GM12878 (cell line): ENCODE measurements around the gene INO80D. TPM values are rescaled to one million over a fixed set of nuclear protein-coding genes. Genes with fewer than 3 reads are reported as not detected.
A peak's percentile ranks its signal among the peaks of the same experiment; 100 is the strongest.

Experiments used
- ATAC-seq: fragments of 200-7000 bp; cut with Tn5 transposase; 3 replicates; pipeline ENCODE4 v1.9.1; 2020; ENCODE audit warnings: mild to moderate bottlenecking, moderate library complexity
- BruUV-seq: library from RNA; stranded (reverse); fragments of 400-500 nt; replicated peaks from 2 replicates; lab custom pipeline; 2021; lab: Mats Ljungman, UMichigan
- CTCF ChIA-PET: fragments of 300-600 bp; sonication (Branson Sonifier 250); formaldehyde crosslinking; extraction: SDS; loops from one replicate; lab custom pipeline; 2021; ENCODE audit warnings: inconsistent platforms; lab: Yijun Ruan, JAX
- POLR2A ChIA-PET: fragments of 350-600 bp; formaldehyde crosslinking; extraction: SDS; loops from one replicate; lab custom pipeline; 2021; ENCODE audit warnings: inconsistent platforms; lab: Charles Lee
- RAD21 ChIA-PET: fragments of 300-600 bp; sonication (Branson Sonifier 250); formaldehyde crosslinking; loops from one replicate; lab custom pipeline; 2023; ENCODE audit warnings: antibody characterized with exemption; ENCODE audit not compliant: unreplicated experiment; lab: Charles Lee
- SMC1A ChIA-PET: fragments of 300-600 bp; sonication (Branson Sonifier 250); formaldehyde crosslinking; loops from one replicate; lab custom pipeline; 2023; ENCODE audit not compliant: unreplicated experiment, uncharacterized antibody; lab: Charles Lee
- DNase-seq: peaks from one replicate; pipeline ENCODE4 v3.0.0-alpha.2; 2011; ENCODE audit warnings: low read depth, low spot score
- FAIRE-seq: peaks from 3 replicates; lab custom pipeline; 2011; peaks lifted over from hg19 to GRCh38; lab: Jason Lieb, UNC
- H2AFZ ChIP-seq: 2 replicates; pipeline ENCODE4 v1.6.0; 2011; ENCODE audit warnings: low read depth, low read length, control low read depth; ENCODE audit not compliant: control insufficient read depth
- H3K27ac ChIP-seq: 2 replicates; pipeline ENCODE4 v1.5.1; 2011; ENCODE audit warnings: control low read depth; ENCODE audit not compliant: control insufficient read depth, insufficient read depth
- H3K27me3 ChIP-seq, 2 experiments: replicated peaks in 1 of 2; 2 replicates each; pipeline versions ENCODE4 v1.6.0 to v1.6.1; 2011; ENCODE audit warnings: low read length in 1 of 2; ENCODE audit not compliant: control insufficient read depth in 2 of 2, insufficient read depth in 2 of 2
- H3K36me3 ChIP-seq, 2 experiments: 2 replicates each; pipeline ENCODE4 v1.5.1; 2011; ENCODE audit warnings: low read length in 1 of 2; ENCODE audit not compliant: control insufficient read depth in 2 of 2, insufficient read depth in 2 of 2
- H3K4me1 ChIP-seq: 2 replicates; pipeline ENCODE4 v1.6.1; 2011; ENCODE audit warnings: mild to moderate bottlenecking, low read length, moderate library complexity, mixed read lengths; ENCODE audit not compliant: control insufficient read depth, insufficient read depth
- H3K4me2 ChIP-seq: 2 replicates; pipeline ENCODE4 v1.6.0; 2011; ENCODE audit warnings: control low read depth; ENCODE audit not compliant: control insufficient read depth, insufficient read depth
- H3K4me3 ChIP-seq: fragments of 200-600 bp; sonication (generic); 2 replicates; pipeline ENCODE4 v1.5.1; 2016
- H3K79me2 ChIP-seq: 2 replicates; pipeline ENCODE4 v1.6.0; 2011; ENCODE audit warnings: low read length; ENCODE audit not compliant: control insufficient read depth, insufficient read depth
- H3K9ac ChIP-seq: 2 replicates; pipeline ENCODE4 v1.8.0; 2011; ENCODE audit warnings: low read length, control low read depth, mixed read lengths; ENCODE audit not compliant: control insufficient read depth, insufficient read depth
- H3K9me3 ChIP-seq: replicated peaks from 3 replicates; pipeline ENCODE4 v1.5.1; 2011; ENCODE audit warnings: mild to moderate bottlenecking, low read length; ENCODE audit not compliant: control insufficient read depth, insufficient read depth
- H4K20me1 ChIP-seq: 2 replicates; pipeline ENCODE4 v1.6.0; 2011; ENCODE audit not compliant: control insufficient read depth, insufficient read depth
- EZH2 ChIP-seq: IDR thresholded peaks from 2 replicates; pipeline ENCODE4 v1.6.1; 2012; ENCODE audit warnings: low read depth, mild to moderate bottlenecking, control low read depth, inconsistent platforms, low read length, borderline replicate concordance; ENCODE audit not compliant: control insufficient read depth
- IKZF2 ChIP-seq, 2 experiments: fragments of 450-650 bp; IDR thresholded peaks; 2 replicates each; pipeline ENCODE4 v1.6.1; 2017; ENCODE audit warnings: mild to moderate bottlenecking in 2 of 2, moderate library complexity in 2 of 2
- JUNB ChIP-seq: IDR thresholded peaks from 2 replicates; pipeline ENCODE4 v1.6.1; 2016; ENCODE audit warnings: antibody characterized with exemption, mild to moderate bottlenecking
- KDM1A ChIP-seq: fragments of 200-600 bp; sonication (generic); IDR thresholded peaks from 2 replicates; pipeline ENCODE4 v1.6.1; 2016; ENCODE audit warnings: borderline replicate concordance
- MTA2 ChIP-seq: fragments of 450-650 bp; IDR thresholded peaks from 2 replicates; pipeline ENCODE4 v1.6.1; 2016; ENCODE audit warnings: low read depth, mild to moderate bottlenecking, moderate library complexity
- NFIC ChIP-seq: IDR thresholded peaks from 2 replicates; pipeline ENCODE4 v1.6.1; 2012; ENCODE audit warnings: low read depth, mild to moderate bottlenecking, inconsistent platforms, low read length, moderate library complexity
- NR2C1 ChIP-seq: fragments of 450-650 bp; IDR thresholded peaks from 2 replicates; pipeline ENCODE4 v1.6.1; 2017; ENCODE audit warnings: antibody characterized with exemption, mild to moderate bottlenecking, moderate library complexity
- POU2F2 ChIP-seq: IDR thresholded peaks from 3 replicates; pipeline ENCODE4 v1.6.1; 2011; ENCODE audit warnings: low read depth, mild to moderate bottlenecking, low read length, borderline replicate concordance
- RB1 ChIP-seq: fragments of 450-650 bp; formaldehyde crosslinking; IDR thresholded peaks from 2 replicates; pipeline ENCODE4 v1.6.1; 2017; ENCODE audit warnings: mild to moderate bottlenecking, borderline replicate concordance
- SMAD1 ChIP-seq: fragments of 450-650 bp; IDR thresholded peaks from 2 replicates; pipeline ENCODE4 v1.6.1; 2018; ENCODE audit warnings: mild to moderate bottlenecking, low read depth; ENCODE audit not compliant: partially characterized antibody
- TARDBP ChIP-seq: IDR thresholded peaks from 2 replicates; pipeline ENCODE4 v1.6.1; 2016; ENCODE audit warnings: borderline replicate concordance
- ZNF384 ChIP-seq: IDR thresholded peaks from 2 replicates; pipeline ENCODE4 v1.6.1; 2012; ENCODE audit warnings: low read depth, mild to moderate bottlenecking, low read length, improper control_type of control experiment, borderline replicate concordance
- WGBS: methylation state at CpG from one replicate; pipeline ENCODE4 v1.1.6; 2016; ENCODE audit warnings: low lambda C conversion rate; ENCODE audit not compliant: insufficient replicate concordance, insufficient coverage; ENCODE audit errors: missing lambda C conversion rate; 5-methylcytosine and 5-hydroxymethylcytosine counted together
- in situ Hi-C: fragments of 300-500 bp; cut with MboI; formaldehyde crosslinking; loops from 9 replicates; pipeline ENCODE4 v1.14.3; 2018; ENCODE audit warnings: mixed read lengths
- intact Hi-C: fragments of 100-400 bp; cut with micrococcal nuclease; formaldehyde crosslinking; loops from one replicate; pipeline ENCODE4 v1.14.2; 2022; ENCODE audit not compliant: unreplicated experiment
- polyA plus RNA-seq, 11 experiments: library from polyadenylated mRNA; depleted of rRNA in 4 of 11; unstranded in 6 of 11; stranded (reverse) in 5 of 11; fragments of >200 nt; fragmentation: Nextera tagmentation in 4 of 11; fragmentation: Illumina TruSeq in 1 of 11; extraction: Ambion mirVana in 4 of 11; extraction: Trizol in 1 of 11; gene quantifications; 1 replicate in 1 of 11; 2 replicates in 10 of 11; pipeline versions ENCODE4 v1.2.1 to v1.2.3, GENCODE V29; 2011 to 2016; ENCODE audit warnings: inconsistent platforms in 2 of 11, missing spikeins in 2 of 11, low read depth in 1 of 11
- total RNA-seq, 4 experiments: library from RNA; depleted of rRNA in 3 of 4; stranded (reverse); fragments of >200 nt in 3 of 4; fragmentation: Illumina TruSeq in 1 of 4; extraction: Trizol in 1 of 4; gene quantifications; 2 replicates each; pipeline versions ENCODE4 v1.2.1 to v1.2.3, GENCODE V29; 2013 to 2021
- TF ChIP-seq, protein P1 (sequence below): fragments of 450-650 bp; IDR thresholded peaks from 2 replicates; pipeline ENCODE4 v1.6.1; 2018; ENCODE audit warnings: mild to moderate bottlenecking, low read depth, moderate library complexity; ENCODE audit not compliant: partially characterized antibody

The INO80D gene
- total and polyA plus RNA-seq, 10 of the 15 experiments (the other 5 are each of a cell fraction or from before 2014, with no cell fraction given) = 0.73 to 16.3 (median 4.7) TPM

DNA sequence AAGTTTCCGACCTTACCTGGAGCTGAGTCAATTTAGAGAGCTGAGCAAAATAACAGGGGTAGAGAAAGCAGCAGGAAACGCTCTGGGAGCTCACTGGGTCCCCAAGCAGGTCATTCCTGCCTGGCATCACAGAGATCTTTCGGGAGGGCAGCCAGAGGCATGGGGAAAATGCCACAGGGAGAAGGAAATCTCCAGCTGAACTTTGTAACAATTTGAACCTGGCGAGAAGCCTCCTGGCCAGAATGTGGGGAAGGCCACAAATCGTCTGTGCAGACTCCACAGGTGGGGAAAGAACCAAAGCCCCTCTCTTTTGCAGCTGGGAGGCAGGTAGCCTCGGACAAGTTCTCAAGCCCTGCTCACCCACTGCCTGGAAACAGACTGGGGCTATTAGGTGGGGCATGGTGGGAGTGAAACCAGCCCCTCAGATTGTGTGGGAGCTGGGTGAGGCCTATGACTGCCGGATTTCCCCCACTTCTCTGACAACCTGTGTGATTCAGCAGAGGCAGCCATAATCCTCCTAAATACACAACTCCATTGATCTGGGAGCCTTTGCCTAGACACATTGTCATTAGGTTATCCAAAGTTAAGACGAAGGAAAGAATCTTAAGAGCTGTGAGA is 53.9 kb downstream of the INO80D start:
- Histone ChIP-seq H3K4me2 (no peak overlapping the region), H3K79me2 (peaks cover 9% of the 10 kb centered on the region), H3K4me3 (no peak overlapping the region), H3K36me3 (peaks cover 4 to 27% of the 10 kb centered on the region in 2 experiments)
- ChIA-PET POLR2A (no interaction called here), RAD21 (no interaction called here)
- DNase-seq = no peak
- FAIRE-seq = no peak
- BruUV-seq = no TSS peak
- in situ Hi-C loops = no loop called here
- no peak for ATAC-seq
- no peak for TF ChIP-seq RB1
- no peak for TF ChIP-seq SMAD1
- no peak for TF ChIP-seq KDM1A
- no peak for TF ChIP-seq NR2C1
- TF ChIP-seq ZNF384 = no peak
- TF ChIP-seq, all 136 proteins: peak for 0
- Histone ChIP-seq H3K4me1 (peaks cover 6% of the 10 kb centered on the region; the same call in 1 of the 2 replicates), H3K27ac (no peak overlapping the region), H2AFZ (no peak overlapping the region), H3K9ac (no peak overlapping the region), H4K20me1 (no peaks in the 10 kb centered on the region), H3K27me3 (no peaks in the 10 kb centered on the region), H3K9me3 (peaks cover 8% of the 10 kb centered on the region; the same call in 2 of the 3 replicates)
- WGBS = 85% methylated on average over 8 of the region's 8 CpGs
- CTCF ChIA-PET = no interaction called here
- intact Hi-C loops = no loop called here
- SMC1A ChIA-PET = no interaction called here

DNA sequence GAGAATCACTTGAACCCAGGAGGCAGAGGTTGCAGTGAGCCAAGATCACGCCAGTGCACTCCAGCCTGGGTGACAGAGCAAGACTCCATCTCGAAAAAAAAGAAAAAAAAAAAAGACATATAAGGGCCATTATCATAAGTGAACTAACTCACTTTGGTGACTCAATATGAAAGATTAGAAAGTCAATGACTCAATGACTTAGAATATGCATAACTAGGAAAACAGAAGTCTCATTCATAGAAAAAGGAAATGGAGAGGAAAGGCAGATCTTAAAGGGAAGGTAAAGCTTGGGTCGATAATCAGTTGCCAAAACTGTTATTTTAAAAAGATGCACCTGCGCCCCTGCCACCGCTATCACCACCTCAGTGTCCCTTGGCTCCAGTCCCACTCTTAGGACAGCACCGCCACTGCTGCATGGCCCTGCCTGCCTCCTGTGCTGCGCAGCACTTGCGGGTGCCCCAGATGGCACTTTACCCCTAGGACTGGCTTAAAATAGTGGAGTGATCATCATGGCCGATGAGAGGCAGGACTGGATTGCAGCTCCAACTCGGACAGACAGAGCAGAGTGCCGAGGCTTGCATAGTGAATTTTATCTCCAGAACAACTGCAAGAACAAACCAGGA is 54.7 kb downstream of the INO80D start:
- in situ Hi-C loops = no loop called here
- H3K4me2 ChIP-seq = no peak overlapping the region
- peak; percentile 72 for ATAC-seq
- H3K9me3 ChIP-seq = peaks cover 8% of the 10 kb centered on the region; the same call in 2 of the 3 replicates
- no peak overlapping the region for H2AFZ ChIP-seq
- POLR2A ChIA-PET = interaction anchor here (0.5 to 1.5 kb wide), 2 partner anchors 52 to 571 kb away, joined by 3 to 4 read pairs; no protein-coding TSS in a partner anchor
- no TSS peak for BruUV-seq
- H3K27me3 ChIP-seq = no peaks in the 10 kb centered on the region
- H3K36me3 ChIP-seq = peaks cover 4 to 22% of the 10 kb centered on the region in 2 experiments; a peak in 3 of 4 replicates
- peaks cover 9% of the 10 kb centered on the region for H3K79me2 ChIP-seq
- WGBS = 81% methylated on average over 10 of the region's 11 CpGs
- CTCF ChIA-PET = no interaction called here
- DNase-seq = peak; percentile 3
- no peak overlapping the region for H3K9ac ChIP-seq
- FAIRE-seq = no peak
- no peaks in the 10 kb centered on the region for H4K20me1 ChIP-seq
- H3K4me3 ChIP-seq = no peak overlapping the region
- intact Hi-C loops = no loop called here
- no peak overlapping the region for H3K27ac ChIP-seq
- RAD21 ChIA-PET = no interaction called here
- SMC1A ChIA-PET = interaction anchor here (0.7 kb wide), 1 partner anchor 40 kb away, joined by 3 read pairs; no protein-coding TSS in a partner anchor
- peaks cover 6% of the 10 kb centered on the region; the same call in 1 of the 2 replicates for H3K4me1 ChIP-seq
- TF ChIP-seq EZH2 (no peak), MTA2 (no peak), IKZF2 (IDR thresholded peaks at IDR 0.05) (no peak), POU2F2 (peak; percentile 26; the same call in 1 of the 3 replicates), JUNB (peak; percentile 81), NFIC (0 out of 2 replicates have a peak, but pooled peaks have one; percentile 21), TARDBP (no peak)
- TF ChIP-seq, protein P1, sequence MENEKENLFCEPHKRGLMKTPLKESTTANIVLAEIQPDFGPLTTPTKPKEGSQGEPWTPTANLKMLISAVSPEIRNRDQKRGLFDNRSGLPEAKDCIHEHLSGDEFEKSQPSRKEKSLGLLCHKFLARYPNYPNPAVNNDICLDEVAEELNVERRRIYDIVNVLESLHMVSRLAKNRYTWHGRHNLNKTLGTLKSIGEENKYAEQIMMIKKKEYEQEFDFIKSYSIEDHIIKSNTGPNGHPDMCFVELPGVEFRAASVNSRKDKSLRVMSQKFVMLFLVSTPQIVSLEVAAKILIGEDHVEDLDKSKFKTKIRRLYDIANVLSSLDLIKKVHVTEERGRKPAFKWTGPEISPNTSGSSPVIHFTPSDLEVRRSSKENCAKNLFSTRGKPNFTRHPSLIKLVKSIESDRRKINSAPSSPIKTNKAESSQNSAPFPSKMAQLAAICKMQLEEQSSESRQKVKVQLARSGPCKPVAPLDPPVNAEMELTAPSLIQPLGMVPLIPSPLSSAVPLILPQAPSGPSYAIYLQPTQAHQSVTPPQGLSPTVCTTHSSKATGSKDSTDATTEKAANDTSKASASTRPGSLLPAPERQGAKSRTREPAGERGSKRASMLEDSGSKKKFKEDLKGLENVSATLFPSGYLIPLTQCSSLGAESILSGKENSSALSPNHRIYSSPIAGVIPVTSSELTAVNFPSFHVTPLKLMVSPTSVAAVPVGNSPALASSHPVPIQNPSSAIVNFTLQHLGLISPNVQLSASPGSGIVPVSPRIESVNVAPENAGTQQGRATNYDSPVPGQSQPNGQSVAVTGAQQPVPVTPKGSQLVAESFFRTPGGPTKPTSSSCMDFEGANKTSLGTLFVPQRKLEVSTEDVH = no peak
